NCI-H2029 treated with DMSO at 0.1 percent for 48 hours (cell line): ENCODE results near the gene TWIST2.

Experiments used
- DNase-seq: peaks from one replicate; lab custom pipeline; 2025; lab: John Stamatoyannopoulos, UW

TWIST2 gene

GRCh38 chr2:238920053-238920452 is 72.2 kb downstream of the TWIST2 start:
- DNase-seq, result no peak

GRCh38 chr2:238920601-238921001 is 72.7 kb downstream of the TWIST2 start:
- no peak for DNase-seq

- no peak for DNase-seq
Measured at GRCh38 chr2:238921259-238921658, 73.4 kb downstream of the TWIST2 start.

GRCh38 chr2:238921681-238922319 is 73.9 kb downstream of the TWIST2 start:
- no peak for DNase-seq

DNA sequence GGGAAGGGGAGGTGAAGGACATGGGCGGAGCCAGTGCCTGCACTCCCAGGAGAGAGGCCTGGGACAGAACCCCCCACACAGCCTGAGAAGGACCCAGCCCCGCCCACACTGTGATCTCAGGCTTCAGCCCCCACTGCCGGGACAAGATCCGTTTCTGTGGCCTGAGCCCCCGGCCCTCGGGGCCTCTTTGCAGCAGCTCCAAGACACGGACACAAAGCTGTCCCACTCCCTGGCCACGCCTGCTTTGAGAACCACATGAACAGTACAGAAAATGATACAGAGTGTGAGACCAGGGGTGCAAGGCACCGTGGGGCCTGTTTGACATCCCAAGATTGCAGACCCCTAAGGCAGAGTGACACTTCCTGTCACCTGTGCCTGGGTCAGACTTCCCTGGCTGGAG is 74.5 kb downstream of the TWIST2 start:
- no peak for DNase-seq

GRCh38 chr2:238924032-238924431 is 76.1 kb downstream of the TWIST2 start:
- no peak for DNase-seq

DNA sequence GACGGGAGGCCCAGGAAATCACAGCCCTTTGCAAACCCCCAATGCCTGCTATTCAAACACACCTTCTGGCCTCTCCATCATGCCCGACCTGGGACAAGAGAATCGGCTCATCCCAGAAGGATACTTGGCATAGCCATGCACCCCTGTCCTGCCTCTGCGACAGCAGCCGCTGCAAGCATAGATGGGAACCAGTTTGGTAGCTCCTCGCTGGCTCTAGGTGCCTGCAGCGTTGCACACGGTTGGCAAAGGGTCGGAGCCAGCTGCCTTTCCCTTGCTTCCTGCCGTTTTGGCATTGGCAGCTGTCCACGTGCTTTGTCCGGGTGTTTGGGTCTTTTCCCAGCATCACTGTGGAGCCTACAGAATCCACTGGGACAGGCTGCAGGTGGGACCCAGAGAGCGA is 76.9 kb downstream of the TWIST2 start:
- DNase-seq, result no peak

DNA sequence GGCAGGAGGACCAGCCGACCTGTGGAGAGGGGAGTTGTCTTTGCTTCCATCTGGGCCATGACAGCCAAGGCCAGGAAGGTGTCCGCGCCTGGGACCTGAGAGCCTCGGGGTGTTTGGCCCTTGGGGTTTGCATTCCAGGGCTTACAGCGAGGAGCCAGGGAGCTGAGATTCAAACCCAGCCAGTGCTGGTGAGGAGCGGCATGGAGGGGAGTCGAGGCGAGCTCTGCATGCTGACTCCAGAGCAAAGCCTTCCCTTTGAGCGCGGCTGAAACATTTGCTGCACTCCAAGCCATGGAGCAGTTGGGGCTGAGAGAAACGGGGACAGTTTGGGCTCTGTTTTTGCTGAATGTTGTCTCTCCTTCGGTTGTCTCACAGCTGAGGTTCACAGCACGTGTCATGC is 77.4 kb downstream of the TWIST2 start:
- no peak for DNase-seq

DNA sequence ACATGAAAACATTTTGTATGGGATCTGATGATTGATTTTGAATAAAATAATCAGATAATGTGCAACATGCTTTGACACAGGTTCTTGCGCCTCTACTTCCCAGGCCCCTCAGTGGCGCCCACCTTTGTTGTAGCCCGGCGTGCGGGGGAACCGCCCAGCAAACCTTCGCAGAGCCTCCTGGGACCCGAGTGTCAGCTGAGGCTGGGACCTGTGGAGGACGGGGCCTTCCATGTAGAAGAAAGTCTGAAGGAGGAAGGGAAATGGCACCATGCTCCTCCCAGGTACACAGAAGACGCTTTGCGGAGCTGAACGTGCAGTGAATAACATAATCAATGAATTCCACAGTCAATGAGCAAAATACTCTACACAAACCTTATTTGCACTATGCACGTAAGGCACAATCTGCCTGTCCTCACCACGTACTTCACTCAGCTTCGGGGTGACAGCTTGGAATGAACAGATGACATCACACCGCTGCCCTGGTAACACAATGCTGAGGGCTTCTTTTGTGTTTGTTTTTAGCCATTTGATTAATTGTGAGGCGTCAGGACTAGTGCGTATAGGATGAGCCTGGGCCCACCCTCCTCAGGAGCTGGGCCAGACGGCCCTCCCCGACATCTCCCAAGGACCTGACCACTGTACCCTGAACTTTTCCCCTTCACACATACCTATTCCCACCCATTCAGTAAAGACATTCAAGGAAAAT is 78.1 kb downstream of the TWIST2 start:
- no peak for DNase-seq

DNA sequence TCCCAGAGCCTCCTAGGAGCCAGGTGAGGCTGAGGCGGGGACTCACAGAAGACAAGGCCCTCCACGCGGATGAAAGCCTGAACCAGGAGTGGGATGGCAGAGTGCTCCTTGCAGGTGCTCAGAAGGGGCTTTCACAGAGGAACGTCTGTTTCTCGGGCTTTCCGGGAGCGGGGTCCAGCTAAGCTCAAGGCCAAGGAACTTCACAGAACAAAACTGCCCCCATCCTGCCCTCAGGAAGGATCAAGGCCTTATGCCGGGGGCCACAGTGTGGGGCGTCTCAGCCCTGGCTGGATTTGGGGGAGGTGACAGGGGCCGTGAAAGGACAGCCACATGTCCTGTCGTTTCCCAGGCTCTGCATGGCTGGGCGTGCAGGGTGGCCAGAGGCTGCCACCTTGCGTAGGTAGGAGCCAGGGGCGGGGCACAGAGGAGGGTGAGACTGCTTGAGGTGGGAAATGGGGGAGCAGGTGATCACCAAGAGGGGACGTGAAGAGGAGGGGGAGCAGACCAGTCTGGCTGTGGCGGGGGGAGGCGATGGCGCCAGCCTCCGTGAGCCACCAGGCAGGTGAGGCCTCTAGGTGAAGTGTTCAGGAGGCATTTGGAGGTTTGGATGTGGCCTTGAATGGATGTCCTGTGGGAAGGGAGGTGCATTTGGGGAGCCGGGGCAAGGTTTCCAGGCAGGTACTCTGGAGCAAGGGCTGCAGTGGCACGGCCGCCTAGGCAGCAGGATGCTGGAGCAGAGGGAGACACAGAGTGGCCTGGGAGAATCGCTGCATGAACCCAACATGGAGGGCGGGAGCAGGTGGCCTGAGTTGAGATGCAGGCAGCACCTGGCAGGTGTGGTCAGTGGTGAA is 79.1 kb downstream of the TWIST2 start:
- DNase-seq, result no peak

DNA sequence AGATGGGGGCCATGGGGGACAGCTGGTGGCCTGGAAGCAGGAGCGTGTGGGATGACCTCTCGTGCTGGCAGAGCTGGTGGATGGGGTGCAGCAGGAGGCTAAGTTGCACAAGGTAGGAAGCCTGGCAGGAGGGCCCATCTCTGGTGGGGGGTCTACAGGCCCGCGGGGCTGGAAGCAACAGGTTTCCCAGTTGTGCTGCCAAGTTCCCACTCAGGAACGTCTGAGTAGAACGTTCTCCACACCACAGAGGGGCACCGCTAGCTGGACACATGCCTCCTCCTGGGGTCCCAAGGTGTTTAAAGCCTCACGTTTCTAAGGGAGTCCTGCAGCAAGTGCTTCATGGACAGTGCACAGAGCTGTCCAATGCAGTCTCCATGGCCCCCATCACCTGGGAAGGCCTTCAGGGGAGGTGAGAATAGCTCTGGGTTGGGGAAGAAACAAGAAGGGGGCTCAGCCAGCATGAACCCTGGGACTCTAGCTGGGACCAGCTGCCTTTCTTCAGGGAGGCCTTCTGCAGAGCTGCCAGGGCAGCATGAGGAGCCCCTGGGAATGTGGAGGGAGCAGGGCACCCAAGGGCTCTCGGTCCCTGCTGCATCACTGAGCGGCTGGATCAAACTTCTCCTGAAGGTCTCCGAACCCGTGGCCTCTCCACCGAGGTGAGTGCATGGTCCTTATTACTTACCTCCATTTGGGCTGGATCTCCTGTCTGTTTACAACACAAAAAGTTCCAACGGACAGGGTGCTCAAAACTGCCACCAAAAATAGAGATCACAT is 80.0 kb downstream of the TWIST2 start:
- DNase-seq, result no peak

- DNase-seq, result no peak
Measured at GRCh38 chr2:238928520-238929241, 80.8 kb downstream of the TWIST2 start.

DNA sequence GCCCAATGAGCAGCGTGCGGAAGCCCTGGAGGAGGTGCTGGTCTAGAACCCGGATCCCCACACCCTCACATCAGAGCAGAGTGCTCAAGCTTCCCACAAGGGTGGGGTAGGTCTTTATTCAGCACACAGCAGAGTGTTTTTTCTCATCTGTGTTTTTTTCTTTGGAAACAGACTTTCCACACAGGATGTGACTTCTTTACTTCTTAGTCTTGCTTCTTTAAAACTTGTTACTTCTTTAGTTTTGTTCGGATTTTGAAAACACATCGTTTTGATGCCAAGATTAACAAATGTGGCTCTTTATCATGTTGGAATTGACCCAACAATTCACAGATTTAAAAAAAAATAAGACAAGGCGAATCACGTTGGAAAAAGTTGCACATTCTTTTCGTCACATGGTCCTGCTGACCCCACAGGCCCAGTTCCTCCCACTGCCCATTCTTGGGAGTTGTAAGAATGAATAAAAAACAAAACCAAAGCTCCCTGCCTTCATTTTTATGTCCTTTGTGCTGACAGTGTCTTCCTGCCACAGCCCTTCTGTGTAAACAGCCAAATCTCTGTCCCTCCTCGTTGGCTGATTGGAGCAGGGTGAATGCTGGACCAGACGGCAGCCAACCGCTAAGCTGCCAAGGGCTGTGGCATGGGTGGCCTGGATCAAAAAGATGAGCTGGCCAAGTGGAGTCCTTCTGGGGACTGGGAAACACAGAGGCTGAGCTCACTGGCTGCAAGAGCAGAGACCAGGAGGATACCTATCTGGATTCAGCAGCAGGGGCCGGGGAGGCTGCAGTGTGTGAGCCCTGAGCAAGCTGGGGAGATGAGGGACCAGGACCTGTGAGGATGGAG is 81.6 kb downstream of the TWIST2 start:
- no peak for DNase-seq

- no peak for DNase-seq
Measured at GRCh38 chr2:238930216-238930615, 82.3 kb downstream of the TWIST2 start.

- no peak for DNase-seq
Measured at GRCh38 chr2:238936162-238937052, 88.5 kb downstream of the TWIST2 start.

- no peak for DNase-seq
Measured at GRCh38 chr2:238938003-238938400, 90.1 kb downstream of the TWIST2 start.

DNA sequence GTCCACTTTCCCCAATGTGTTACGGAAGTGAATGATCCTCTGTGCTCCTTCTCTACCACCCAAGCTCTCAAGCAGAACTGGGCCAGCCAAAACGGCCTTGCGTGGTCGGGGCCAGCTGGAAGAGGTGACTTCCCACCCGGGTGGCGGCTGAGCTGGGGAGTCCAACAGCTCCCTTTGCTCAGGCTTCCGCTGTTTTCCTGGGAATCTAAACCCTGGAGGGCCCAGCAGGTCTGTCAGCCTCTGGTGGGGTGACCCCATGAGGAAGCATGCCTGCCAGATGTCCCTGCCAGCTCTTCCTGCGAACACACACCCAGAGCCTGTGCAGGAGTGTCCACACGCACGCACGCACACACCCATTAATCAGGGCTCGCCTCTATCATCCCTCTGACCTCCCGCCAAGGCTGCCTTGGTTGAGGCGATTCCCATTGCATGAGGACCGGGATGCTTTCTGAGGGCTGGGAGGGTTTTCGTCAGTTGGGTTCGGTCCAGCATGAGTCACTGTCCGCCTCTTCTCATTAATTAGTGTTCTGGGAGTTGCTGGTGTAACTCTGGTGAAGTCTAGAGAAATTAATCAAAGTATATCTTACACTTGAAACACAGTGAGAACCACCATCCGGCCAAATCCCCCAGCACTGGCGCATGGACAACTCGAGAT is 90.6 kb downstream of the TWIST2 start:
- no peak for DNase-seq

GRCh38 chr2:238939074-238939473 is 91.2 kb downstream of the TWIST2 start:
- DNase-seq, result no peak
